Measurements from ENCODE around the gene SNORC. TPM values are rescaled to one million over a fixed set of nuclear protein-coding genes. Genes with fewer than 3 reads are reported as not detected.

SNORC gene
- total RNA-seq, 1 donor from 2014 or later = 2.1 TPM

DNA sequence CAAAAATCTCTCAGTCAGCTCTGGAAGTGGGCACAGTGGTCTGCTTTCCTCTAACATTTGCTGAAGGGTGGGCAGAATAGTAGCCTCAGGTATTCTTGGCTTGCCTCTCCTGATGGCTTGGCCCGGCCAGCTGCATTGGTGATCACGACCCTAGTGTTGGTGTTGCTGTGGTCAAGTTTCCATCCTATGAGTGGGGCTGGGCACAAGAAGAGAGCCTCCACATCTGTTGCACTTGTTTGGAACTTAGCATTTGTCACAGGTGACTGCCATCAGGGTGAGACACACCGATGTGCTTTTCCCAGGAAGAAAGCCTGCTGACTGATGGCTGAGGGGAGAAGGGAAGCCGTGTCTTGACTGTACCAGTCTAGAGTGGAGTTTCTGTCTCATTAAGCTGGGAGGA is 33.1 kb upstream of the SNORC start:
- Mint-ChIP-seq H3K27ac (ENCODE audit: unreplicated experiment) (no peak overlapping the region), H3K27me3 (ENCODE audit: unreplicated experiment) (no peaks in the 10 kb centered on the region), H3K36me3 (ENCODE audit: unreplicated experiment) (peaks cover 57% of the 10 kb centered on the region), H3K4me3 (ENCODE audit: unreplicated experiment) (no peak overlapping the region), H3K9me3 (ENCODE audit: unreplicated experiment) (no peaks in the 10 kb centered on the region), H3K4me1 (ENCODE audit: unreplicated experiment) (peaks cover 9% of the 10 kb centered on the region)
- TF ChIP-seq CTCF (IDR thresholded peaks at IDR 0.05) = no peak
- DNase-seq (ENCODE audit: extremely low spot score, unreplicated experiment) = no peak

DNA sequence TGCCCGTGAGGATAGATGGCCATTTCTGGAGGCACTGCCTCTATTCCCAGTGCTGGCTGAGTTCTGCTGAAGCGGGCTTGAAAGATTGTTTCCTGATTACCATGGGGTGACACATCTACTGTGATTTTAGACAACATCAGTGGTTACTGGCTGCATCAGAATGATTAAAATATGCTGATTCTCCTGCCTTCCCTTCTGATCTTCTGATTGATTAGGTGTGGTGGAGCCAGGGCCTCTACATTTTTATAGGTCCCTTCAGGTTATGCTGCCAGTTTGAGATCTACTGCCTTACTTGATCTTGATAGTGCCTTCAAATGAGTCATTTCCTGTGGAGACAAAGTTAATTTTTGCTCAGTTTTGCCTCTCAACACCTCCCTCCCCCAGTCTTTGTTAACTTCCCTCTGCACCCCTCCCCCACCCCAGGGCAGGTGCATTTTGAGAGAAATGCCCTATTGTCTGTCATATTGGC is 31.6 kb upstream of the SNORC start:
- Mint-ChIP-seq H3K4me3 (ENCODE audit: unreplicated experiment) (no peak overlapping the region), H3K27ac (ENCODE audit: unreplicated experiment) (peak overlapping the region; percentile 6), H3K9me3 (ENCODE audit: unreplicated experiment) (no peaks in the 10 kb centered on the region), H3K4me1 (ENCODE audit: unreplicated experiment) (peaks cover 9% of the 10 kb centered on the region), H3K27me3 (ENCODE audit: unreplicated experiment) (no peaks in the 10 kb centered on the region), H3K36me3 (ENCODE audit: unreplicated experiment) (peaks cover 54% of the 10 kb centered on the region)
- TF ChIP-seq CTCF (IDR thresholded peaks at IDR 0.05) = no peak
- no peak for DNase-seq (ENCODE audit: extremely low spot score, unreplicated experiment)

DNA sequence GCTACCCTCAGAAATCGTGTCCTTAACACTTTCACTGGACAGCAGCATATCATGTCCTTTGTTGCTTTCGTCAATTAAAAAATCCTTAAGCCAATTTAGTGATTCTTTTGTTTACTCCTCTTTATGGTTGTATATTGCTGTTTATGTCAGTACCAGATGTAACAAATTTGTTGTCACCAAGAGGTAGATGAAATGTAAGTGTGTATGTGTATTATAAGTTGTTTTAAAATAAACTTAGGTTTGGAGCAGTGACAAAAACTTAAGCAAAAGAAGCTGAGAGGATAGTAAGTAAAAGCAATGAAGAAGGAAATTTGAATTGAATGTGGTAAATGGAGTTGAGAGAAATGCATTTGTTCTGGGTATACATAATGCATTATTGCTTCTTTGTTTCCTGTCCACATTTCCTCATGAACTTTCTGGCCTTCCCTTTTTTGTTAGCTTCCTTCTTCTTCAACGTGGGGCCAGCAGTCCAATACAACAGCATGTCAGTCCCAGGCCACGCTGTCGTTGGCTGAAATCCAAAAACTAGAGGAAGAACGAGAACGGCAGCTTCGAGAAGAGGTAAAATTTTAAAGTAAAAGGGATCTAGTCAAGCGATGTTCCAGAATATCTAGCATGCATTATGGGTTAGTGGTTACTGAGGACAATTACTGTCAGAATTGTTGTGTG is 30.5 kb upstream of the SNORC start:
- no peak overlapping the region for H3K27ac Mint-ChIP-seq (ENCODE audit: unreplicated experiment)
- peaks cover 52% of the 10 kb centered on the region for H3K36me3 Mint-ChIP-seq (ENCODE audit: unreplicated experiment)
- H3K4me1 Mint-ChIP-seq (ENCODE audit: unreplicated experiment) = peaks cover 9% of the 10 kb centered on the region
- H3K27me3 Mint-ChIP-seq (ENCODE audit: unreplicated experiment) = no peaks in the 10 kb centered on the region
- no peaks in the 10 kb centered on the region for H3K9me3 Mint-ChIP-seq (ENCODE audit: unreplicated experiment)
- H3K4me3 Mint-ChIP-seq (ENCODE audit: unreplicated experiment) = no peak overlapping the region
- no peak for DNase-seq (ENCODE audit: extremely low spot score, unreplicated experiment)
- TF ChIP-seq CTCF (IDR thresholded peaks at IDR 0.05) = no peak

DNA sequence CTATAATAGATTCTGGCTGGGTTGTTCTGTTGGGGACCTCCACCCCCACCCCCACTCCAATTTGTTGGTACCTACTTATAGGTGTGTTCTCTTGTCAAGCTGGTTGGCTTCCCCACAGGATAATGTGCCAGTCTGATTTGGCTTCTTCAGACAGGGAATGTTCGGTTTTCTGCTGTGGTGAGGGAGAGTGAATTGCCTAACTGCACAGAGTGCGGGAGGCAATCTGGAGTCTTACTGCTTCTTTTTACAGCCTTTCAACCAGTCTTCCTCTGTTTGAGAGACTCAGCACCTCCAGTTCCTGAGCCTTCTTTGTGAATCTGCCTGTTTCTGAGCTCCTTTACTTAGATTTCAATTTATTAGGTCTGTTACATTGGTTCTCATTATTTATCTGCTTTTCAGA is 27.4 kb upstream of the SNORC start:
- no peak for DNase-seq (ENCODE audit: extremely low spot score, unreplicated experiment)
- Mint-ChIP-seq H3K36me3 (ENCODE audit: unreplicated experiment) (peaks cover 55% of the 10 kb centered on the region), H3K4me1 (ENCODE audit: unreplicated experiment) (peaks cover 9% of the 10 kb centered on the region), H3K4me3 (ENCODE audit: unreplicated experiment) (no peak overlapping the region), H3K9me3 (ENCODE audit: unreplicated experiment) (no peaks in the 10 kb centered on the region), H3K27ac (ENCODE audit: unreplicated experiment) (no peak overlapping the region), H3K27me3 (ENCODE audit: unreplicated experiment) (no peaks in the 10 kb centered on the region)
- TF ChIP-seq CTCF (IDR thresholded peaks at IDR 0.05) = no peak

DNA sequence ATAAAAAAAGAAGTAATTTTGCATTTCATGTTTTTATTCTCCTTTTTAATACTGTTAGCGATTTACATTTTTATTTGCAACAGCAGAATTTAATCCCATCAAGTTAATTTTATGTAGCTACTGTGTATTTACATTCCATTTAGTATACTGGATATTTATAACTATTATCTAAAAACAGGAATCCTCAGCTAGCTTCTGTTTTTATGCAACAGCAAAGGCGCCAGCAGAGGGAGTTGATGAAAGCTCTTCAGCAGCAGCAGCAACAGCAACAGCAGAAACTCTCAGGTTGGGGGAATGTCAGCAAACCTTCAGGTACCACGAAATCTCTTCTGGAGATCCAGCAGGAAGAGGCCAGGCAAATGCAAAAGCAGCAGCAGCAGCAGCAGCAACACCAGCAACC is 26.2 kb upstream of the SNORC start:
- no peak overlapping the region for H3K4me3 Mint-ChIP-seq (ENCODE audit: unreplicated experiment)
- H3K36me3 Mint-ChIP-seq (ENCODE audit: unreplicated experiment) = peaks cover 58% of the 10 kb centered on the region
- H3K4me1 Mint-ChIP-seq (ENCODE audit: unreplicated experiment) = no peaks in the 10 kb centered on the region
- no peak for DNase-seq (ENCODE audit: extremely low spot score, unreplicated experiment)
- no peaks in the 10 kb centered on the region for H3K27me3 Mint-ChIP-seq (ENCODE audit: unreplicated experiment)
- no peak overlapping the region for H3K27ac Mint-ChIP-seq (ENCODE audit: unreplicated experiment)
- no peaks in the 10 kb centered on the region for H3K9me3 Mint-ChIP-seq (ENCODE audit: unreplicated experiment)
- peak; percentile 17 for TF ChIP-seq CTCF (IDR thresholded peaks at IDR 0.05)
